ENCODE data around the gene GALNS. TPM values are rescaled to one million over a fixed set of nuclear protein-coding genes. Genes with fewer than 3 reads are reported as not detected.

GALNS gene
- total and polyA plus RNA-seq, 4 donors, result 9.3 to 44.1 (median 28.9) TPM

DNA sequence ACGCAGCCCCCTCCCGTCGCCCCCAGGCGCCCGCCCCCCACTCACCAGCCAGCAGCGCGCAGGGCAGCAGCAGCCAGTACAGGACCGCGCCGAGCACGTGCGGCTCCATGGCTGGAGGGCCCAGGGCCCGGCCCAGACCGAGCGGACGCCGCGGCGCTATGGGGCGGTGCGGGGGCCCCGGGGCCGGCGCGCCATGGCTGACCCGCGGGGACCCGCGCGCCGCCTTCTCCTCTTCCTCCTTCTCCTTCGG is 72.0 kb downstream of the GALNS start:
- ATAC-seq (ENCODE audit: low FRiP score) (peak; percentile 35), DNase-seq (no peak)
- Histone ChIP-seq H3K4me1 (ENCODE audit: control insufficient read depth in 1 of 2, insufficient read depth in 2 of 2, low read length in 2 of 2) (no peaks in the 10 kb centered on the region), H3K36me3 (ENCODE audit: control insufficient read depth in 1 of 2, insufficient read depth in 2 of 2, low read length in 1 of 2) (no peaks in the 10 kb centered on the region), H3K9me3 (ENCODE audit: control insufficient read depth, low read length) (no peaks in the 10 kb centered on the region), H3K4me3 (ENCODE audit: low read length in 2 of 2) (peak overlapping the region; percentile 79 to 92), H3K27me3 (ENCODE audit: control insufficient read depth in 1 of 2, insufficient read depth in 2 of 2, low read length in 1 of 2) (no peaks in the 10 kb centered on the region), H3K27ac (ENCODE audit: low read depth in 1 of 2, low read length in 2 of 2) (peak overlapping the region in 1 of 2 donors; percentile 60)
- intact Hi-C loops (cut with DNase I), result loop anchor here in 1 of 2 donors (2.0 to 10.0 kb wide), 2 partner anchors 40 to 330 kb away; partner anchors contain the start of gene ZFPM1
- WGBS, 2 donors, result 0 to 1% methylated on average over 17 to 32 of the region's 32 CpGs

GRCh38 chr16:88784074-88784855 is 72.5 kb downstream of the GALNS start:
- no peaks in the 10 kb centered on the region for H3K9me3 ChIP-seq (ENCODE audit: control insufficient read depth, low read length)
- H3K27ac ChIP-seq (ENCODE audit: low read depth in 1 of 2, low read length in 2 of 2), result peak overlapping the region in 1 of 2 donors; percentile 80
- WGBS, 2 donors, result 2% methylated on average over 66 to 74 of the region's 74 CpGs
- intact Hi-C loops (cut with DNase I), result loop anchor here in 1 of 2 donors (2.0 to 10.0 kb wide), 2 partner anchors 39 to 329 kb away; partner anchors contain the start of gene ZFPM1
- DNase-seq, result peak; percentile 87 to 91
- no peaks in the 10 kb centered on the region for H3K36me3 ChIP-seq (ENCODE audit: control insufficient read depth in 1 of 2, insufficient read depth in 2 of 2, low read length in 1 of 2)
- H3K4me3 ChIP-seq (ENCODE audit: low read length in 2 of 2), result peak overlapping the region; percentile 79 to 92
- ATAC-seq (ENCODE audit: low FRiP score), result peak; percentile 84
- H3K27me3 ChIP-seq (ENCODE audit: control insufficient read depth in 1 of 2, insufficient read depth in 2 of 2, low read length in 1 of 2), result no peaks in the 10 kb centered on the region
- H3K4me1 ChIP-seq (ENCODE audit: control insufficient read depth in 1 of 2, insufficient read depth in 2 of 2, low read length in 2 of 2), result no peaks in the 10 kb centered on the region

- no peaks in the 10 kb centered on the region for H3K27me3 ChIP-seq (ENCODE audit: control insufficient read depth in 1 of 2, insufficient read depth in 2 of 2, low read length in 1 of 2)
- DNase-seq (no peak), ATAC-seq (ENCODE audit: low FRiP score) (peak; percentile 61)
- H3K4me1 ChIP-seq (ENCODE audit: control insufficient read depth in 1 of 2, insufficient read depth in 2 of 2, low read length in 2 of 2), result no peaks in the 10 kb centered on the region
- 40 to 43% methylated on average over 27 of the region's 27 CpGs for WGBS, 2 donors
- intact Hi-C loops (cut with DNase I), result loop anchor here (2.0 to 10.0 kb wide), 3 partner anchors 39 to 329 kb away; partner anchors contain the start of gene ZFPM1 (in 1 of the 2)
- H3K36me3 ChIP-seq (ENCODE audit: control insufficient read depth in 1 of 2, insufficient read depth in 2 of 2, low read length in 1 of 2), result no peaks in the 10 kb centered on the region
- H3K9me3 ChIP-seq (ENCODE audit: control insufficient read depth, low read length), result no peaks in the 10 kb centered on the region
- H3K4me3 ChIP-seq (ENCODE audit: low read length in 2 of 2), result peak overlapping the region; percentile 79 to 92
- peak overlapping the region in 1 of 2 donors; percentile 80 for H3K27ac ChIP-seq (ENCODE audit: low read depth in 1 of 2, low read length in 2 of 2)
Observed at GRCh38 chr16:88783391-88784073, 73.2 kb downstream of the GALNS start.

GRCh38 chr16:88782454-88783390 is 74.0 kb downstream of the GALNS start:
- intact Hi-C loops (cut with DNase I), result loop anchor here (2.0 to 10.0 kb wide), 2 partner anchors 40 to 328 kb away; partner anchors contain the start of gene ZFPM1 (in 1 of the 2)
- no peak for ATAC-seq (ENCODE audit: low FRiP score)
- H3K4me3 ChIP-seq (ENCODE audit: low read length in 2 of 2), result no peak overlapping the region
- H3K36me3 ChIP-seq (ENCODE audit: control insufficient read depth in 1 of 2, insufficient read depth in 2 of 2, low read length in 1 of 2), result no peaks in the 10 kb centered on the region
- DNase-seq, result no peak
- H3K27me3 ChIP-seq (ENCODE audit: control insufficient read depth in 1 of 2, insufficient read depth in 2 of 2, low read length in 1 of 2), result no peaks in the 10 kb centered on the region
- 35 to 40% methylated on average over 16 of the region's 16 CpGs for WGBS, 2 donors
- H3K4me1 ChIP-seq (ENCODE audit: control insufficient read depth in 1 of 2, insufficient read depth in 2 of 2, low read length in 2 of 2), result no peaks in the 10 kb centered on the region
- no peaks in the 10 kb centered on the region for H3K9me3 ChIP-seq (ENCODE audit: control insufficient read depth, low read length)
- peak overlapping the region in 1 of 2 donors; percentile 80 for H3K27ac ChIP-seq (ENCODE audit: low read depth in 1 of 2, low read length in 2 of 2)

DNA sequence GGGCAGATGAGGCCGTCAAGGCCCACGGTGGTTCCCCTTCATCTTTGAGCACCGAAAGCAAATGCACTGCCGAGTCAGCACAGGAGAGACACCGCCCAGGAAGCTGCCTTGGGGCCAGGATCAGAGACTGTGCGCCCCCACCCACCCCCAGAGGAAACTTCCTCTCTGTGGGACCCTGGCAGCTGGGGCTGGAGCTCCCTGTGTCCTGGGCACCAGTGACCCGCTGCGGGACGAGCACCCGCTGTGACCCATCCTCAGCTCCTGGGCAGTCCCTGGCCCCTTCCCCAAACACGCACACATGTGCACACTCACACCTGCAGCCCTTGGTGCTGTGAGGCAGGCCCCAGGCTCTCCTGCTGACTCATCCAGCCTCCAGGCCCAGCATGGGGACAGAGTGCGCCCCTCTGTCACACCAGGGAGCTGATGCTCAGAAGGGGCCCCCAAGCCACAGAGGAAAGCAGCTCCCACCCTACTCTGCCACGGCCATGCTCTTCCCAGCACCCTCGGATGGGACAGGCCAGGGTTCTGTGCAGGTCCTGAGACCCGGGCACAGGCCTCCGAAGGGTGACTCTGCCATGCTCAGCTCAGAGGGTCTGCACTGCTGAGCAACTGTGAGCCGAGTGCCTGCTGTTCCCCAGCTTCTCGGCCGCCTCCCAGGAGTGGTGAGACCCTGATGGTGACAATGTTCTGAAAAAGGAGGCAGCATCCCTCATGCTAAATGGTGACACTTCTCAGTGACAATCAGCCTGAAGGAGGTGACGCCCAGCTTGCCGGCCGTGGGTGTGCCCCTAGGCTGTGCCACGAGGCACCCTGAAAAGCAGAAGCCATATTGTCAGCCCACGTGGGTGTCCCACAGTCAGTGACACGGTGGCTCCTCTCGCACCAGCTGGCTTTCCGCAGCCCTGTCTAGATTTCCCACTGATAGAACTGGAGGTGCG is 75.3 kb downstream of the GALNS start:
- Histone ChIP-seq H3K36me3 (ENCODE audit: control insufficient read depth in 1 of 2, insufficient read depth in 2 of 2, low read length in 1 of 2) (no peaks in the 10 kb centered on the region), H3K4me1 (ENCODE audit: control insufficient read depth in 1 of 2, insufficient read depth in 2 of 2, low read length in 2 of 2) (no peaks in the 10 kb centered on the region), H3K9me3 (ENCODE audit: control insufficient read depth, low read length) (no peaks in the 10 kb centered on the region), H3K27me3 (ENCODE audit: control insufficient read depth in 1 of 2, insufficient read depth in 2 of 2, low read length in 1 of 2) (no peaks in the 10 kb centered on the region), H3K27ac (ENCODE audit: low read depth in 1 of 2, low read length in 2 of 2) (no peak overlapping the region), H3K4me3 (ENCODE audit: low read length in 2 of 2) (no peak overlapping the region)
- WGBS, 2 donors, result 87 to 89% methylated on average over 28 of the region's 28 CpGs
- intact Hi-C loops (cut with DNase I), result loop anchor here (2.0 to 10.0 kb wide), 2 partner anchors 39 to 327 kb away; partner anchors contain the start of gene ZFPM1 (in 1 of the 2)
- no peak for ATAC-seq (ENCODE audit: low FRiP score)
- DNase-seq, result peak in 1 of 2 donors; percentile 77

DNA sequence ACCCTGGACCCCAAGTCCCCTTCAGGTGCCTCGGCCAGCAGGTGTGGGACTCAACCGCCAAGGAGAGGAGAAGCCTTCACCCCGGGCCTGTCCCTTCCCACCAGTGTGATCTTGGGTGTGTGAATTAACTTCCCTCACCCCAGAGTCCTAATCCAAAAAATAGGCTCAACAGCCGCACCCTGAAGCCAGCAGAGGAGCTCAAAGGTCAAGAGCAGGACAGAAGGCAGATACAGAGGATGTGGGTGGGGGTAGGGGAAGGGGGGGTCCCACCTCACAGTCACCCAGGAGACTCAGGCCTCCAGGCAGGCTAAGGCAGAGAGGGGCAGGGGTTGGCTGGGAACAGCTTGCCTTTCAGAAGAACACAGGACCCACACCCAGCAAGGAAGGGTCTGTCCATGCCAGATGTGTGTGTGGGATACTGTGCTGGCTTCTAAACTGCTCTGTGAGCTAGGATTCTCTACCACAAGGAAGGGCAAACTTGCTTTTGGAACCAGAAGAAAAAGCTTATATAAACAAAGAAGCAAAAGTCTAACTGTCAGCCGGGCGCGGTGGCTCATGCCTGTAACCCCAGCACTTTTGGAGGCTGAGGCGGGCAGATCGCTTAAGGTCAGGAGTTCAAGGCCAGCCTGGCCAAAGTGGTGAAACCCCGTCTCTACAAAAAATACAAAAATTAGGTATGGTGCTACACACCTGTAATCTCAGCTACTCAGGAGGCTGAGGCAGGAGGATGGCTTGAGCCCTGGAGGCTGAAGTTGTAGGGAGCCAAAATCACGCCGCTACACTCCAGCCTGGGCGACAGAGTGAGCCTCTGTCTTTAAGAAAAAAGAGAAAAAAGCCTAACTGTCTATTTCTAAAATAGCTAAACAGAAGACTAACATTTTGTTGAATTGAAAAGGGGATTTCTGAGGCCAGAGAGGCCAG is 76.3 kb downstream of the GALNS start:
- Histone ChIP-seq H3K4me3 (ENCODE audit: low read length in 2 of 2) (no peak overlapping the region), H3K36me3 (ENCODE audit: control insufficient read depth in 1 of 2, insufficient read depth in 2 of 2, low read length in 1 of 2) (no peaks in the 10 kb centered on the region), H3K27ac (ENCODE audit: low read depth in 1 of 2, low read length in 2 of 2) (no peak overlapping the region), H3K27me3 (ENCODE audit: control insufficient read depth in 1 of 2, insufficient read depth in 2 of 2, low read length in 1 of 2) (no peaks in the 10 kb centered on the region), H3K9me3 (ENCODE audit: control insufficient read depth, low read length) (no peaks in the 10 kb centered on the region), H3K4me1 (ENCODE audit: control insufficient read depth in 1 of 2, insufficient read depth in 2 of 2, low read length in 2 of 2) (no peaks in the 10 kb centered on the region)
- ATAC-seq (ENCODE audit: low FRiP score), result no peak
- intact Hi-C loops (cut with DNase I), result loop anchor here in 1 of 2 donors (10.0 kb wide), 1 partner anchor 326 kb away; the partner anchor contains the start of gene ZFPM1
- 90 to 93% methylated on average over 13 of the region's 13 CpGs for WGBS, 2 donors
- DNase-seq, result no peak
